ENCODE measurements around the gene ACTN1. TPM values are rescaled to one million over a fixed set of nuclear protein-coding genes. Genes with fewer than 3 reads are reported as not detected.

Gene ACTN1
- polyA plus RNA-seq, 1 of the 3 experiments (the other 2 are of a cell fraction), result 319 TPM

DNA sequence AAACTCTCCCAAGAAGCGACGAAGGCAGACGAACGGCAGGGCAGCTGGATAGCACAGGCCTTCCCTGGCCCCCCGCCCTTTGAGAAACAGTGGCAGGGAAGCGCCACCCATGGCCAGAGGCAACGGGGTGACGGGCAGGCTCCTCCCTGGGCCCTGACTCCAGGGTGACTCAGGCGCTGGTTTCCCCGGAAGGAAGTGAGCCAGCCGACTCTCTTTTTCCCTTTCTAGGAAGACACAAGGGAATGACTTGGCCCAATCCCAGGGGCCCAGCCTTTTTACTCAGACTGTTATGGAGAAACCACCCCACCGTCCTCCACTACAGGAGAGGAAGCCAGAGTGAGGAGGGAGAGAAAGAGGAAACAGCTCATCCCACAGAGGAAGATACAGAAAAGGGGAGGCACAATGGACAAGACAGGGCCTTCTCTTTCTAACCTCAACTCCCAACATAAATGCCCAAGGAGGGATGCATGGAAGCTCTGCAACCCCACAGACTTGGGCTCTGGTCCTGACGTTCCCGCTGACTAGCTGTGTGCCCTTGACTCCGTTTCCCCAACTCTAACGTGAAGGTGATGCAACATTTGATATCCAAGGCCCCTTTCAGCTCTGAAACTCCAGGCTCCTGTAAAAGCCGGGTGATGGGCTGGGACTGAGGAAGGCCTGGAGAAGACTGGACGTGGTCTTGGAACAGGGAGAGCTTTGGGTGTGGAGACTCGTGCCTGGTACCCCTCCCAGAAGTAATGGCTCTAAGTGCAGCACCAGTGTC is 27.9 kb downstream of the ACTN1 start (continued):
- TF ChIP-seq MXI1 (IDR thresholded peaks at IDR 0.05; ENCODE audit: low read depth, low read length), result no peak
- no peak for TF ChIP-seq EZH2phosphoT487 (IDR thresholded peaks at IDR 0.05; ENCODE audit: borderline replicate concordance, low read depth)
- no peak for TF ChIP-seq YY1 (IDR thresholded peaks at IDR 0.05; ENCODE audit: low read depth)
- TF ChIP-seq, protein P1, sequence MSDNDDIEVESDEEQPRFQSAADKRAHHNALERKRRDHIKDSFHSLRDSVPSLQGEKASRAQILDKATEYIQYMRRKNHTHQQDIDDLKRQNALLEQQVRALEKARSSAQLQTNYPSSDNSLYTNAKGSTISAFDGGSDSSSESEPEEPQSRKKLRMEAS (IDR thresholded peaks at IDR 0.05; ENCODE audit: low read depth), result peak; percentile 76
- TF ChIP-seq ELF1 (IDR thresholded peaks at IDR 0.05), result peak; percentile 75; the same call in 1 of the 2 replicates
- TF ChIP-seq JUND (IDR thresholded peaks at IDR 0.05), result peak; percentile 77
- TF ChIP-seq, protein P2, sequence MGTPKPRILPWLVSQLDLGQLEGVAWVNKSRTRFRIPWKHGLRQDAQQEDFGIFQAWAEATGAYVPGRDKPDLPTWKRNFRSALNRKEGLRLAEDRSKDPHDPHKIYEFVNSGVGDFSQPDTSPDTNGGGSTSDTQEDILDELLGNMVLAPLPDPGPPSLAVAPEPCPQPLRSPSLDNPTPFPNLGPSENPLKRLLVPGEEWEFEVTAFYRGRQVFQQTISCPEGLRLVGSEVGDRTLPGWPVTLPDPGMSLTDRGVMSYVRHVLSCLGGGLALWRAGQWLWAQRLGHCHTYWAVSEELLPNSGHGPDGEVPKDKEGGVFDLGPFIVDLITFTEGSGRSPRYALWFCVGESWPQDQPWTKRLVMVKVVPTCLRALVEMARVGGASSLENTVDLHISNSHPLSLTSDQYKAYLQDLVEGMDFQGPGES (IDR thresholded peaks at IDR 0.05; ENCODE audit: low read depth, low read length), result no peak

DNA sequence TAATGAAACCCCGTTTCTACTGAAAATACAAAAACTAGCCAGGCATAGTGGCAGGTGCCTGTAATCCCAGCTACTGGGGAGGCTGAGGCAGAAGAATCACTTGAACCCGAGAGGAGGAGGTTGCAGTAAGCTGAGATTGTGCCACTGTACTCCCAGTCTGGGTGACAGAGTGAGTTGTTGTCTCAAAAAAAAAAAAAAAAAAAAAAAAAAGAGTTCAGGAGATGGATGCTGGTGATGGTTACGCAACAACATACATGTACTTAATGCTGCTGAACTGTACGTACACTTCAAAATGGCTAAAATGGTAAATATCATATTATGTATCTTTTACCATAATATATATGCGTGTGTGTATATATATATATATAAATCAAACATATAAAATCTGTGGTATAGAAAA is 29.0 kb downstream of the ACTN1 start:
- H3K79me2 ChIP-seq (ENCODE audit: insufficient read depth), result peaks cover 100% of the 10 kb centered on the region
- no peaks in the 10 kb centered on the region for H3K9me3 ChIP-seq
- H3K27ac ChIP-seq (ENCODE audit: low read depth in 2 of 2, low read length in 1 of 2), result peak overlapping the region in 1 of 2 experiments; percentile 91; a peak in 2 of 4 replicates
- no peaks in the 10 kb centered on the region for H3K27me3 ChIP-seq (ENCODE audit: insufficient read depth)
- WGBS (ENCODE audit: low lambda C conversion rate), result 85% methylated on average over 5 of the region's 5 CpGs
- H3K4me2 ChIP-seq, result 0 out of 2 replicates have a peak overlapping the region, but pooled peaks have one; percentile 34
- no peaks in the 10 kb centered on the region for H3K36me3 ChIP-seq (replicated peaks in 1 of 2; ENCODE audit: control insufficient read depth in 1 of 2, insufficient read depth in 2 of 2, low read length in 1 of 2)
- no peaks in the 10 kb centered on the region for H3K9me2 ChIP-seq
- ChIA-PET POLR2A (interaction anchor here (0.7 kb wide), 1 partner anchor 351 kb away, joined by 3 read pairs; no protein-coding TSS in a partner anchor), CTCF (interaction anchor here (0.7 to 4.2 kb wide), 2 partner anchors 12 to 110 kb away, joined by 3 to 29 read pairs; no protein-coding TSS in a partner anchor)
- peaks cover 71 to 88% of the 10 kb centered on the region in 2 experiments for H3K4me1 ChIP-seq (ENCODE audit: control insufficient read depth in 1 of 2, insufficient read depth in 2 of 2, low read depth in 1 of 2, low read length in 1 of 2)
- H3K9ac ChIP-seq, result no peak overlapping the region
- H2AFZ ChIP-seq (ENCODE audit: low read depth), result no peak overlapping the region
- H3F3A ChIP-seq (replicated peaks; ENCODE audit: insufficient read depth), result peaks cover 52% of the 10 kb centered on the region
- no peak overlapping the region for H3K4me3 ChIP-seq (ENCODE audit: low read depth in 2 of 2, low read length in 1 of 2)
- H4K20me1 ChIP-seq (ENCODE audit: insufficient read depth), result peaks cover 95% of the 10 kb centered on the region
- DNase-seq, result no peak
- TF ChIP-seq NRF1 (IDR thresholded peaks at IDR 0.05; ENCODE audit: low read depth, low read length), result no peak
- TF ChIP-seq TAF1 (IDR thresholded peaks at IDR 0.05; ENCODE audit: borderline replicate concordance, low read depth, low read length), result no peak

DNA sequence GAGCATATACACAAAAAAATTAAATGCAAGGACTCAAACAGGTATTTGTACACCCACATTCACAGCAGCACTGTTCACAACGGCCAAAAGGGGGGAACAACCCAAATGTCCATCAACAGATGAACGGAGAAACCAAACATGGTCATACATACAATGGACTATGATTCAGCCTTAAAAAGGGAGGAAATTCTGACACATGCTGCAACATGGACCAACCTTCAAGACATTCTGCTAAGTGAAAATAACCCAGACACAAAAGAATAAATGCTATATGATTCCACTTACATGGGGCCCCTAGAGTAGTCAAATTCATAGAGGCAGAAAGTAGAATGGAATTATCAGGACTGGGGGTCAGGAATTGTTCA is 29.5 kb downstream of the ACTN1 start:
- Histone ChIP-seq H4K20me1 (ENCODE audit: insufficient read depth) (peaks cover 95% of the 10 kb centered on the region), H3K27ac (ENCODE audit: low read depth in 2 of 2, low read length in 1 of 2) (peak overlapping the region; percentile 72 to 91), H3K4me2 (peak overlapping the region; percentile 34), H3K79me2 (ENCODE audit: insufficient read depth) (peaks cover 100% of the 10 kb centered on the region), H3F3A (replicated peaks; ENCODE audit: insufficient read depth) (peaks cover 48% of the 10 kb centered on the region), H3K27me3 (ENCODE audit: insufficient read depth) (no peaks in the 10 kb centered on the region), H3K4me3 (ENCODE audit: low read depth in 2 of 2, low read length in 1 of 2) (no peak overlapping the region), H3K4me1 (ENCODE audit: control insufficient read depth in 1 of 2, insufficient read depth in 2 of 2, low read depth in 1 of 2, low read length in 1 of 2) (peaks cover 70 to 85% of the 10 kb centered on the region in 2 experiments), H3K9ac (no peak overlapping the region), H3K36me3 (replicated peaks in 1 of 2; ENCODE audit: control insufficient read depth in 1 of 2, insufficient read depth in 2 of 2, low read length in 1 of 2) (no peaks in the 10 kb centered on the region), H2AFZ (ENCODE audit: low read depth) (no peak overlapping the region), H3K9me3 (no peaks in the 10 kb centered on the region), H3K9me2 (no peaks in the 10 kb centered on the region)
- no peak for DNase-seq
- ChIA-PET POLR2A (interaction anchor here (1.3 kb wide), 1 partner anchor 28 kb away, joined by 5 read pairs; no protein-coding TSS in a partner anchor), CTCF (interaction anchor here (1.1 to 4.2 kb wide), 4 partner anchors 12 to 158 kb away, joined by 5 to 29 read pairs (median 6); no protein-coding TSS in a partner anchor)
- 51% methylated on average over 2 of the region's 2 CpGs for WGBS (ENCODE audit: low lambda C conversion rate)
- TF ChIP-seq, protein P1 (IDR thresholded peaks at IDR 0.05; ENCODE audit: low read depth), result no peak
- TF ChIP-seq JUND (IDR thresholded peaks at IDR 0.05) (no peak), FOSL2 (IDR thresholded peaks at IDR 0.05; ENCODE audit: borderline replicate concordance, low read depth) (no peak), RCOR1 (IDR thresholded peaks at IDR 0.05; ENCODE audit: low read length) (no peak), EP300 (IDR thresholded peaks at IDR 0.05; ENCODE audit: borderline replicate concordance in 1 of 2, low read depth in 1 of 2, low read length in 1 of 2) (no peak), RXRA (IDR thresholded peaks at IDR 0.05; ENCODE audit: borderline replicate concordance, low read depth) (no peak), CHD2 (IDR thresholded peaks at IDR 0.05; ENCODE audit: low read length, partially characterized antibody) (no peak), SMC3 (IDR thresholded peaks at IDR 0.05; ENCODE audit: low read depth, low read length) (no peak), TAF1 (IDR thresholded peaks at IDR 0.05; ENCODE audit: borderline replicate concordance, low read depth, low read length) (no peak), TEAD4 (IDR thresholded peaks at IDR 0.05; ENCODE audit: borderline replicate concordance, insufficient read depth) (no peak), SIN3A (IDR thresholded peaks at IDR 0.05; ENCODE audit: borderline replicate concordance, low read depth, low read length) (no peak), NFIC (IDR thresholded peaks at IDR 0.05; ENCODE audit: borderline replicate concordance) (no peak), POLR2AphosphoS5 (IDR thresholded peaks at IDR 0.05; ENCODE audit: low read depth, low read length) (no peak), GABPA (IDR thresholded peaks at IDR 0.05; ENCODE audit: low read depth) (no peak)
- TF ChIP-seq, protein P3, sequence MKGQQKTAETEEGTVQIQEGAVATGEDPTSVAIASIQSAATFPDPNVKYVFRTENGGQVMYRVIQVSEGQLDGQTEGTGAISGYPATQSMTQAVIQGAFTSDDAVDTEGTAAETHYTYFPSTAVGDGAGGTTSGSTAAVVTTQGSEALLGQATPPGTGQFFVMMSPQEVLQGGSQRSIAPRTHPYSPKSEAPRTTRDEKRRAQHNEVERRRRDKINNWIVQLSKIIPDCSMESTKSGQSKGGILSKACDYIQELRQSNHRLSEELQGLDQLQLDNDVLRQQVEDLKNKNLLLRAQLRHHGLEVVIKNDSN (IDR thresholded peaks at IDR 0.05; ENCODE audit: borderline replicate concordance, low read depth), result no peak
- TF ChIP-seq, protein P2 (IDR thresholded peaks at IDR 0.05; ENCODE audit: low read depth, low read length), result no peak
